ENCODE measurements around the gene CORO2A. TPM values are rescaled to one million over a fixed set of nuclear protein-coding genes. Genes with fewer than 3 reads are reported as not detected.
"Not testable (repeated sequence)": the region's sequence is repeated elsewhere in the genome, so short reads cannot be mapped to it uniquely, and the experiment has no call there.

The CORO2A gene
- total RNA-seq, 1 donor from 2014 or later, result 0.78 TPM

GRCh38 chr9:98120476-98120875 lies 72.0 kb downstream of the CORO2A start:
- intact Hi-C loops (cut with micrococcal nuclease), result loop anchor here (5.0 kb wide), 1 partner anchor 33 kb away; no protein-coding TSS in a partner anchor
- DNase-seq (no peak), ATAC-seq (ENCODE audit: low read depth) (no peak)
- Mint-ChIP-seq H3K27ac (peak overlapping the region; percentile 18), H3K4me1 (peaks cover 42% of the 10 kb centered on the region), H3K36me3 (ENCODE audit: low read depth) (peaks cover 5% of the 10 kb centered on the region), H3K4me3 (peak overlapping the region; percentile 52), H3K9me3 (no peaks in the 10 kb centered on the region), H3K27me3 (no peaks in the 10 kb centered on the region)
- no peak for TF ChIP-seq CTCF (IDR thresholded peaks at IDR 0.05)
- ChIA-PET POLR2A (interaction anchor here (1.0 to 3.4 kb wide), 3 partner anchors 11 to 137 kb away, joined by 3 to 42 read pairs (median 4); partner anchors contain the start of gene ANP32B), CTCF (interaction anchor here (1.0 kb wide), 1 partner anchor 85 kb away, joined by 3 read pairs; no protein-coding TSS in a partner anchor)

- DNase-seq, result peak; percentile 51
- TF ChIP-seq CTCF (IDR thresholded peaks at IDR 0.05), result no peak
- no peaks in the 10 kb centered on the region for H3K9me3 Mint-ChIP-seq
- H3K27ac Mint-ChIP-seq, result peak within 1 kb of the TSS; percentile 85
- peak within 1 kb of the TSS; percentile 91 for H3K4me3 Mint-ChIP-seq
- H3K36me3 Mint-ChIP-seq (ENCODE audit: low read depth), result peaks cover 5% of the 10 kb centered on the region
- intact Hi-C loops (cut with micrococcal nuclease), result loop anchor here (1.0 to 5.0 kb wide), 9 partner anchors 11 to 678 kb away; partner anchors contain the start of genes ANKS6, ANP32B, CORO2A and NANS
- ChIA-PET POLR2A (interaction anchor here (0.6 to 3.4 kb wide), 19 partner anchors 10 to 881 kb away, joined by 3 to 42 read pairs (median 4); partner anchors contain the start of genes NANS, NCBP1, TBC1D2 and TRMO), CTCF (interaction anchor here (0.7 to 2.3 kb wide), 8 partner anchors 9 to 195 kb away, joined by 3 to 9 read pairs (median 4); no protein-coding TSS in a partner anchor)
- H3K27me3 Mint-ChIP-seq, result no peaks in the 10 kb centered on the region
- peaks cover 42% of the 10 kb centered on the region for H3K4me1 Mint-ChIP-seq
- peak; percentile 76 for ATAC-seq (ENCODE audit: low read depth)
Measured at GRCh38 chr9:98118640-98119601, 73.5 kb downstream of the CORO2A start, which contains the start of gene TRIM14. TSS of gene TRIM14 (minus strand) at chr9:98119222. CDS start at chr9:98119188, 34 bp downstream.

- DNase-seq, result no peak
- Mint-ChIP-seq H3K36me3 (ENCODE audit: low read depth) (peaks cover 5% of the 10 kb centered on the region), H3K4me1 (peaks cover 42% of the 10 kb centered on the region), H3K27ac (peak overlapping the region; percentile 85), H3K9me3 (no peaks in the 10 kb centered on the region), H3K27me3 (no peaks in the 10 kb centered on the region), H3K4me3 (peak overlapping the region; percentile 91)
- intact Hi-C loops (cut with micrococcal nuclease), result loop anchor here (1.0 to 5.0 kb wide), 7 partner anchors 10 to 679 kb away; partner anchors contain the start of genes ANKS6, CORO2A, NANS and TRMO
- ChIA-PET POLR2A (interaction anchor here (0.5 to 3.4 kb wide), 13 partner anchors 9 to 425 kb away, joined by 3 to 42 read pairs (median 4); partner anchors contain the start of genes NANS, TBC1D2 and TRMO), CTCF (interaction anchor here (0.7 to 2.3 kb wide), 8 partner anchors 8 to 194 kb away, joined by 3 to 9 read pairs (median 4); no protein-coding TSS in a partner anchor)
- peak; percentile 34 for ATAC-seq (ENCODE audit: low read depth)
- no peak for TF ChIP-seq CTCF (IDR thresholded peaks at IDR 0.05)
Measured at GRCh38 chr9:98117984-98118639, 74.3 kb downstream of the CORO2A start.

GRCh38 chr9:98117097-98117496 lies 75.3 kb downstream of the CORO2A start:
- intact Hi-C loops (cut with micrococcal nuclease), result loop anchor here (5.0 kb wide), 3 partner anchors 45 to 680 kb away; partner anchors contain the start of genes ANKS6 and TRMO
- H3K4me3 Mint-ChIP-seq; H3K36me3 Mint-ChIP-seq (ENCODE audit: low read depth); DNase-seq; ATAC-seq (ENCODE audit: low read depth); H3K9me3 Mint-ChIP-seq; H3K27me3 Mint-ChIP-seq: not testable (repeated sequence)
- ChIA-PET POLR2A (interaction anchor here (3.4 kb wide), 1 partner anchor 8 kb away, joined by 42 read pairs; no protein-coding TSS in a partner anchor), CTCF (interaction anchor here (1.6 kb wide), 1 partner anchor 13 kb away, joined by 4 read pairs; no protein-coding TSS in a partner anchor)
- Mint-ChIP-seq H3K4me1 (peaks cover 44% of the 10 kb centered on the region), H3K27ac (peak overlapping the region; percentile 85)

- intact Hi-C loops (cut with micrococcal nuclease), result loop anchor here (10.0 kb wide), 1 partner anchor 474 kb away; the partner anchor contains the start of genes NCBP1 and TSTD2
- Mint-ChIP-seq H3K9me3 (no peaks in the 10 kb centered on the region), H3K4me1 (peaks cover 64% of the 10 kb centered on the region), H3K27me3 (no peaks in the 10 kb centered on the region), H3K27ac (peak overlapping the region; percentile 98), H3K4me3 (no peak overlapping the region), H3K36me3 (ENCODE audit: low read depth) (peaks cover 7% of the 10 kb centered on the region)
- DNase-seq (no peak), ATAC-seq (ENCODE audit: low read depth) (peak; percentile 9)
- TF ChIP-seq CTCF (IDR thresholded peaks at IDR 0.05), result no peak
- ChIA-PET POLR2A (interaction anchor here (0.6 to 2.8 kb wide), 10 partner anchors 10 to 187 kb away, joined by 3 to 42 read pairs (median 5); partner anchors contain the start of genes NANS, TRIM14 and TRMO), CTCF (no interaction called here)
Measured at GRCh38 chr9:98109052-98109451, 83.4 kb downstream of the CORO2A start.

Data from activated B cell treated with CpG ODN at 0.5 μM for 24 hours (primary cell).